ENCODE data around the gene ONECUT2. TPM values are rescaled to one million over a fixed set of nuclear protein-coding genes. Genes with fewer than 3 reads are reported as not detected.

Gene ONECUT2
- total and polyA plus RNA-seq, 3 donors from 2014 or later = 0.69 to 0.93 (median 0.79) TPM

- no peaks in the 10 kb centered on the region for H3K27me3 ChIP-seq
- WGBS, 2 donors = 5% methylated on average over 14 to 61 of the region's 80 CpGs
- intact Hi-C loops (cut with DNase I; ENCODE audit: low total_unique reads) = no loop called here
- peak overlapping the region; percentile 46 to 64 for H3K4me3 ChIP-seq
- no peaks in the 10 kb centered on the region for H3K36me3 ChIP-seq (ENCODE audit: low read depth, missing control alignments)
- peak; percentile 56 for DNase-seq
- no peaks in the 10 kb centered on the region for H3K4me1 ChIP-seq
- TF ChIP-seq POLR2A (IDR thresholded peaks at IDR 0.05) = no peak
- H3K9me3 ChIP-seq = no peaks in the 10 kb centered on the region
- peak overlapping the region; percentile 70 to 78 for H3K27ac ChIP-seq
These were observed 7.6 kb upstream of the ONECUT2 start for GRCh38 chr18:57427429-57428201.

GRCh38 chr18:57428221-57429150, 6.7 kb upstream of the ONECUT2 start:
- peak; percentile 34 for DNase-seq
- Histone ChIP-seq H3K4me3 (peak overlapping the region; percentile 46 to 64), H3K4me1 (no peaks in the 10 kb centered on the region), H3K9me3 (no peaks in the 10 kb centered on the region), H3K36me3 (ENCODE audit: low read depth, missing control alignments) (no peaks in the 10 kb centered on the region), H3K27me3 (peaks cover 4% of the 10 kb centered on the region), H3K27ac (peak overlapping the region; percentile 70 to 78)
- WGBS, 2 donors = 7% methylated on average over 14 to 79 of the region's 99 CpGs
- TF ChIP-seq POLR2A (IDR thresholded peaks at IDR 0.05) (no peak), CTCF (IDR thresholded peaks at IDR 0.05) (no peak)
- intact Hi-C loops (cut with DNase I; ENCODE audit: low total_unique reads) = no loop called here

- WGBS, 2 donors = 8 to 9% methylated on average over 22 of the region's 22 CpGs
- no peaks in the 10 kb centered on the region for H3K4me1 ChIP-seq
- H3K36me3 ChIP-seq (ENCODE audit: low read depth, missing control alignments) = no peaks in the 10 kb centered on the region
- TF ChIP-seq POLR2A (IDR thresholded peaks at IDR 0.05) (no peak), CTCF (IDR thresholded peaks at IDR 0.05) (no peak)
- H3K4me3 ChIP-seq = peak overlapping the region; percentile 46 to 64
- H3K9me3 ChIP-seq = no peaks in the 10 kb centered on the region
- intact Hi-C loops (cut with DNase I; ENCODE audit: low total_unique reads) = no loop called here
- H3K27ac ChIP-seq = no peak overlapping the region
- peaks cover 5% of the 10 kb centered on the region for H3K27me3 ChIP-seq
- no peak for DNase-seq
These were observed 5.8 kb upstream of the ONECUT2 start for GRCh38 chr18:57429167-57430078.

- no peak for TF ChIP-seq CTCF (IDR thresholded peaks at IDR 0.05)
- no peak for TF ChIP-seq POLR2A (IDR thresholded peaks at IDR 0.05)
- 5 to 7% methylated on average over 26 to 34 of the region's 34 CpGs for WGBS, 2 donors
- intact Hi-C loops (cut with DNase I; ENCODE audit: low total_unique reads) = no loop called here
- Histone ChIP-seq H3K4me3 (no peak overlapping the region), H3K4me1 (no peaks in the 10 kb centered on the region), H3K36me3 (ENCODE audit: low read depth, missing control alignments) (no peaks in the 10 kb centered on the region), H3K27me3 (peaks cover 5% of the 10 kb centered on the region), H3K9me3 (no peaks in the 10 kb centered on the region), H3K27ac (no peak overlapping the region)
- DNase-seq = peak; percentile 19
These were observed 4.8 kb upstream of the ONECUT2 start for GRCh38 chr18:57430079-57431001.

Data from testis (tissue), 3 donors.